ENCODE results near the gene ELP5. TPM values are rescaled to one million over a fixed set of nuclear protein-coding genes. Genes with fewer than 3 reads are reported as not detected.

Gene ELP5
- total RNA-seq, 1 experiment from 2014 or later, result 28.2 TPM

Other genes with a start within 250 kb of the ELP5 start
- gene RNASEK, start 239.6 kb upstream of the ELP5 start, total RNA-seq (2014; rRNA removed; shearing (Covaris generic)), result 156 and 180 TPM in 2 replicates
- gene BCL6B, start 229.2 kb upstream of the ELP5 start, total RNA-seq (2014; rRNA removed; shearing (Covaris generic)), result not detected in 2 replicates
- 0.12 and 0.20 TPM in 2 replicates for gene SLC16A13, start 216.2 kb upstream of the ELP5 start, total RNA-seq (2014; rRNA removed; shearing (Covaris generic))
- gene SLC16A11, start 208.1 kb upstream of the ELP5 start, total RNA-seq (2014; rRNA removed; shearing (Covaris generic)), result 0.49 TPM in 1 of 2 replicates, not detected in the other
- not detected in 2 replicates for gene CLEC10A, start 172.0 kb upstream of the ELP5 start, total RNA-seq (2014; rRNA removed; shearing (Covaris generic))
- not detected in 2 replicates for gene ASGR2, start 137.4 kb upstream of the ELP5 start, total RNA-seq (2014; rRNA removed; shearing (Covaris generic))
- not detected in 2 replicates for gene ASGR1, start 72.8 kb upstream of the ELP5 start, total RNA-seq (2014; rRNA removed; shearing (Covaris generic))
- gene DLG4, start 32.4 kb upstream of the ELP5 start, total RNA-seq (2014; rRNA removed; shearing (Covaris generic)), result 6.5 and 6.6 TPM in 2 replicates
- gene ACADVL, start 32.3 kb upstream of the ELP5 start, total RNA-seq (2014; rRNA removed; shearing (Covaris generic)), result 287 and 295 TPM in 2 replicates
- 24.6 and 25.0 TPM in 2 replicates for gene DVL2, start 17.7 kb upstream of the ELP5 start, total RNA-seq (2014; rRNA removed; shearing (Covaris generic))
- 24.7 and 40.3 TPM in 2 replicates for gene PHF23, start 12.8 kb upstream of the ELP5 start, total RNA-seq (2014; rRNA removed; shearing (Covaris generic))
- gene GABARAP, start 9.8 kb upstream of the ELP5 start, total RNA-seq (2014; rRNA removed; shearing (Covaris generic)), result 451 and 468 TPM in 2 replicates
- 37.4 and 38.0 TPM in 2 replicates for gene CTDNEP1, start 481 bp upstream of the ELP5 start, total RNA-seq (2014; rRNA removed; shearing (Covaris generic))
- gene CLDN7, start 10.3 kb downstream of the ELP5 start, total RNA-seq (2014; rRNA removed; shearing (Covaris generic)), result 0.48 and 2.0 TPM in 2 replicates
- 0.20 TPM in 1 of 2 replicates, not detected in the other for gene SLC2A4, start 29.5 kb downstream of the ELP5 start, total RNA-seq (2014; rRNA removed; shearing (Covaris generic))
- gene YBX2, start 42.4 kb downstream of the ELP5 start, total RNA-seq (2014; rRNA removed; shearing (Covaris generic)), result 0.49 and 0.60 TPM in 2 replicates
- gene EIF5A, start 55.4 kb downstream of the ELP5 start, total RNA-seq (2014; rRNA removed; shearing (Covaris generic)), result 414 and 526 TPM in 2 replicates
- gene GPS2, start 63.1 kb downstream of the ELP5 start, total RNA-seq (2014; rRNA removed; shearing (Covaris generic)), result 92.7 and 97.9 TPM in 2 replicates
- gene NEURL4, start 77.1 kb downstream of the ELP5 start, total RNA-seq (2014; rRNA removed; shearing (Covaris generic)), result 3.5 and 4.8 TPM in 2 replicates
- gene ACAP1, start 84.3 kb downstream of the ELP5 start, total RNA-seq (2014; rRNA removed; shearing (Covaris generic)), result 0.12 and 0.20 TPM in 2 replicates
- 3.4 and 5.1 TPM in 2 replicates for gene KCTD11, start 99.9 kb downstream of the ELP5 start, total RNA-seq (2014; rRNA removed; shearing (Covaris generic))
- not detected in 2 replicates for gene TMEM95, start 102.9 kb downstream of the ELP5 start, total RNA-seq (2014; rRNA removed; shearing (Covaris generic))
- 0.60 and 0.78 TPM in 2 replicates for gene TNK1, start 128.9 kb downstream of the ELP5 start, total RNA-seq (2014; rRNA removed; shearing (Covaris generic))
- gene PLSCR3, start 142.3 kb downstream of the ELP5 start, total RNA-seq (2014; rRNA removed; shearing (Covaris generic)), result 20.8 and 23.2 TPM in 2 replicates
- 177 and 229 TPM in 2 replicates for gene TMEM256, start 151.9 kb downstream of the ELP5 start, total RNA-seq (2014; rRNA removed; shearing (Covaris generic))
- gene NLGN2, start 155.6 kb downstream of the ELP5 start, total RNA-seq (2014; rRNA removed; shearing (Covaris generic)), result 3.7 and 4.2 TPM in 2 replicates
- gene SPEM1, start 168.1 kb downstream of the ELP5 start, total RNA-seq (2014; rRNA removed; shearing (Covaris generic)), result 0.10 TPM in 1 of 2 replicates, not detected in the other
- gene SPEM2, start 173.4 kb downstream of the ELP5 start, total RNA-seq (2014; rRNA removed; shearing (Covaris generic)), result not detected in 2 replicates
- not detected in 2 replicates for gene SPEM3, start 176.6 kb downstream of the ELP5 start, total RNA-seq (2014; rRNA removed; shearing (Covaris generic))
- 2.9 and 5.5 TPM in 2 replicates for gene TMEM102, start 183.2 kb downstream of the ELP5 start, total RNA-seq (2014; rRNA removed; shearing (Covaris generic))
- gene FGF11, start 187.3 kb downstream of the ELP5 start, total RNA-seq (2014; rRNA removed; shearing (Covaris generic)), result 2.0 and 4.1 TPM in 2 replicates
- 10.4 and 11.9 TPM in 2 replicates for gene CHRNB1, start 192.8 kb downstream of the ELP5 start, total RNA-seq (2014; rRNA removed; shearing (Covaris generic))
- gene ZBTB4, start 227.4 kb downstream of the ELP5 start, total RNA-seq (2014; rRNA removed; shearing (Covaris generic)), result 14.3 and 14.8 TPM in 2 replicates
- not detected in 2 replicates for gene SLC35G6, start 229.2 kb downstream of the ELP5 start, total RNA-seq (2014; rRNA removed; shearing (Covaris generic))
- gene POLR2A, start 232.2 kb downstream of the ELP5 start, total RNA-seq (2014; rRNA removed; shearing (Covaris generic)), result 15.4 and 22.3 TPM in 2 replicates

All from RPMI7951 (cell line).